GM15510 (cell line): Measurements from ENCODE around the gene TAF11L12.
"Not testable (repeated sequence)": the region's sequence is repeated elsewhere in the genome, so short reads cannot be mapped to it uniquely, and the experiment has no call there.

Source experiments
- POLR2A ChIP-seq: IDR thresholded peaks from 3 replicates; pipeline ENCODE4 v1.6.1; 2011; ENCODE audit warnings: borderline replicate concordance; ENCODE audit not compliant: insufficient read length; ENCODE audit errors: extremely low read depth

The TAF11L12 gene

DNA sequence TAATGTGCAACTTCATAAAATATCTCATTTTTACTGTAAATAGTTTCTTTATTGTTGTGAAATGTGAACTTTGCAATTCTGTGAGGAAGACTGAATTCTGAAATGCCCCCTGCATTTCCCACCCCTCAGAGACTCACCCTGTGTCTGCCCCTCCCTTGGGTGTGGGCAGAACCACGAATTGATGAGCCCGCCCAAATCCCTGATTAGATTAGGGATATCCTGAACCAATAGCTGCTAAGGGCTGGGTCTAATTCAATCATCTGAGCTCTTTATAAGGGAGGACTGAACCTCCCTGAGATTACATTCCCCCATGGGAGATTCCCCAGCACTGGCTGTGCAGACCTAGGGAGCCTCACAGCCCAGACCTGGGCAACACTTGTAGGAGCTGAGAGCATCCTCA, at the start of gene TAF11L12:
TSS of gene TAF11L12 (plus strand) at position 301 of the 400 bp plus-strand sequence.
- not testable (repeated sequence) for TF ChIP-seq POLR2A

DNA sequence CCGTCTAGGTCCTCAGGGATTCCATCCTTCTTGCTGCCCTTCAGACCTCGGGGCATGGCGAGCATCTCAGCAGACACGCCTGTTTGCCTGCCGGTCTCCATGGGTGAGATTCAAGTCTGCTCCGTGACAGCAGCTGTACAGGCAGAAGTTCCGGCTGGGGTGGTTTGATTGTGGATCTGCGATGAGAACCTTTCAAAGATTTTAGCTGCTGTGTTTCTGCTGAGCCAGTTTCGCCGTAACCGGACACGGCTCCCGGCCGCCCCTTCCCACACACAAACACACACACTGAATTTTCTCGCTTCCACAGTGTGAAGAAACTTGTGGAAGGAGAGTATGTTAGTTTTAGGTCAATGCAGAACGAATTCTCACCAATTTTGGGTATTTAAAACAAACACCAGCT, 24.5 kb upstream of the TAF11L12 start, which contains the start of gene TAF11L7:
TSS of gene TAF11L7 (minus strand) at position 101 of the 400 bp plus-strand sequence.
- TF ChIP-seq POLR2A: not testable (repeated sequence)

DNA sequence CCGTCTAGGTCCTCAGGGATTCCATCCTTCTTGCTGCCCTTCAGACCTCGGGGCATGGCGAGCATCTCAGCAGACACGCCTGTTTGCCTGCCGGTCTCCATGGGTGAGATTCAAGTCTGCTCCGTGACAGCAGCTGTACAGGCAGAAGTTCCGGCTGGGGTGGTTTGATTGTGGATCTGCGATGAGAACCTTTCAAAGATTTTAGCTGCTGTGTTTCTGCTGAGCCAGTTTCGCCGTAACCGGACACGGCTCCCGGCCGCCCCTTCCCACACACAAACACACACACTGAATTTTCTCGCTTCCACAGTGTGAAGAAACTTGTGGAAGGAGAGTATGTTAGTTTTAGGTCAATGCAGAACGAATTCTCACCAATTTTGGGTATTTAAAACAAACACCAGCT, 19.3 kb upstream of the TAF11L12 start, which contains the start of gene TAF11L8:
TSS of gene TAF11L8 (minus strand) at position 101 of the 400 bp plus-strand sequence.
- not testable (repeated sequence) for TF ChIP-seq POLR2A

- TF ChIP-seq POLR2A: not testable (repeated sequence)
Measured at GRCh38 chr5:17594255-17594654, 15.9 kb upstream of the TAF11L12 start, which contains the start of gene TAF11L9. TAF11L9 (minus strand) TSS chr5:17594394.

DNA sequence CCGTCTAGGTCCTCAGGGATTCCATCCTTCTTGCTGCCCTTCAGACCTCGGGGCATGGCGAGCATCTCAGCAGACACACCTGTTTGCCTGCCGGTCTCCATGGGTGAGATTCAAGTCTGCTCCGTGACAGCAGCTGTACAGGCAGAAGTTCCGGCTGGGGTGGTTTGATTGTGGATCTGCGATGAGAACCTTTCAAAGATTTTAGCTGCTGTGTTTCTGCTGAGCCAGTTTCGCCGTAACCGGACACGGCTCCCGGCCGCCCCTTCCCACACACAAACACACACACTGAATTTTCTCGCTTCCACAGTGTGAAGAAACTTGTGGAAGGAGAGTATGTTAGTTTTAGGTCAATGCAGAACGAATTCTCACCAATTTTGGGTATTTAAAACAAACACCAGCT, 12.5 kb upstream of the TAF11L12 start, which contains the start of gene TAF11L10:
TSS of gene TAF11L10 (minus strand) at position 101 of the 400 bp plus-strand sequence.
- not testable (repeated sequence) for TF ChIP-seq POLR2A

DNA sequence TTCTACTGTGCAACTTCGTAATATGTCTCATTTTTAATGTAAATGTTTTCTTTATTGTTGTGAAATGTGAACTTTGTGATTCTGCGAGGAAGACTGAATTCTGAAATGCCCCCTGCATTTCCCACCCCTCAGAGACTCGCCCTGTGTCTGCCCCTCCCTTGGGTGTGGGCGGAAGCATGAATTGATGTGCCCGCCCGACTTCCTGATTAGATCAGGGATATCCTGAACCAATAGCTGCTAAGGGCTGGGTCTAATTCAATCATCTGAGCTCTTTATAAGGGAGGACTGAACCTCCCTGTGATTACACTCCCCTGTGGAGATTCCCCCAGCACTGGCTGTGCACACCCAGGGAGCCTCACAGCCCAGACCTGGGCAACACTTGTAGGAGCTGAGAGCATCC, 6.3 kb upstream of the TAF11L12 start, which contains the start of gene TAF11L11:
TSS of gene TAF11L11 (plus strand) at position 304 of the 400 bp plus-strand sequence.
- not testable (repeated sequence) for TF ChIP-seq POLR2A

- TF ChIP-seq POLR2A: no peak
Measured at GRCh38 chr5:17604951-17605350, 5.2 kb upstream of the TAF11L12 start.

GRCh38 chr5:17614872-17615605, 4.8 kb downstream of the TAF11L12 start:
- TF ChIP-seq POLR2A: no peak

DNA sequence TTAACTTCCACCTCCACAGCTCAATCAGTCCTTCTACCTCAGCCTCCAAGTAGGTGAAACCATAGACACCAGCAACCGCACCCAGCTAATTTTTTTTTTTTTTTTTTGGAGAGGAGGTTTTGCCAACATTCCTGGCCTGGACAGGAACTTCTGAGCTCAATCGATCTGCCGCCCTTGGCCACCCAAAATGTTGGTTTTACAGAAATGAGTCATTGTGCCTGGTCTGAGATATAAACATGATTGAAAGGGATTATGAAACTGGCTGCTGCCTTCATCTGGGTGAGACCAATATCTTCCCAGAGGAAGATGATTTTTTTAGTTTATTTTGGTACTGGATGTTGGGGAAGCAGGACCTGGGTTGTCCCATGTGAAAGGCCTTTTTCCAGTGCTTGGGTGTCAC, 9.2 kb downstream of the TAF11L12 start:
- no peak for TF ChIP-seq POLR2A

DNA sequence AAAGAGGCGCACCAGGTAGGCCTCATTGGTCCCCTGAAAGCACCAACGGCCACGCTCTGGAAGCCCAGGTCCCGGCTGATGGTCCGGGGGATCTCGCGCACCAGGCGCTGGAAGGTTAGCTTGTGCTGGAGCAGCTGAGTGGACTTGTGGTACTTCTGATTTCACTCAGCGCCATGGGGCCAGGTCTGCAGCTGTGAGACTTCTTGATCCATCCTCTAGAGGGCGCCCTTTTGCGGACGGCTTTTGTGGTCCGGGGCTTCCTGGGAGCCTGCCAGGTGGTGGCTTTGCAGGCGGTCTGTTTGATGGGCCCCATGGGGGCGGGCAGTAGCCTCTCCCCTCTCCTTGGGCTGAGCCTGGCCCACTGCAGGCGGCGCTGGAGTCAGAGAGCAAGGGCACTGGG, 10.4 kb downstream of the TAF11L12 start:
- no peak for TF ChIP-seq POLR2A

GRCh38 chr5:17625686-17626085, 15.5 kb downstream of the TAF11L12 start:
- no peak for TF ChIP-seq POLR2A

GRCh38 chr5:17631788-17632187, 21.6 kb downstream of the TAF11L12 start, which contains the start of gene TAF11L13:
TAF11L13 (plus strand) TSS chr5:17632088.
- TF ChIP-seq POLR2A: not testable (repeated sequence)

DNA sequence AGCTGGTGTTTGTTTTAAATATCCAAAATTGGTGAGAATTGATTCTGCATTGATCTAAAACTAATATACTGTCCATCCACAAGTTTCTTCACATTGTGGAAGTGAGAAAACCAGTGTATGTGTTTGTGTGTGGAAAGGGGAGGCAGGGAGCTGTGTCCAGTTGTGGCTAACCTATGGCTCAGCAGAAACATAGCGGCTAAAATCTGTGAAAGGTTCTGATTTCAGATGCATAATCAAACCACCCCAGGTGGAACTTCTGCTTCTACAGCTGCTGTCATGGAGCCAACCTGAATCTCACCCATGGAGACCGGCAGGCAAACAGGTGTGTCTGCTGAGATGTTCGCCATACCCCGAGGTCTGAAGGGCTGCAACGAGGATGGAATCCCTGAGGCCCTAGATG, 24.0 kb downstream of the TAF11L12 start, which contains the start of gene TAF11L14:
TSS of gene TAF11L14 (plus strand) at position 301 of the 400 bp plus-strand sequence.
- no peak for TF ChIP-seq POLR2A

DNA sequence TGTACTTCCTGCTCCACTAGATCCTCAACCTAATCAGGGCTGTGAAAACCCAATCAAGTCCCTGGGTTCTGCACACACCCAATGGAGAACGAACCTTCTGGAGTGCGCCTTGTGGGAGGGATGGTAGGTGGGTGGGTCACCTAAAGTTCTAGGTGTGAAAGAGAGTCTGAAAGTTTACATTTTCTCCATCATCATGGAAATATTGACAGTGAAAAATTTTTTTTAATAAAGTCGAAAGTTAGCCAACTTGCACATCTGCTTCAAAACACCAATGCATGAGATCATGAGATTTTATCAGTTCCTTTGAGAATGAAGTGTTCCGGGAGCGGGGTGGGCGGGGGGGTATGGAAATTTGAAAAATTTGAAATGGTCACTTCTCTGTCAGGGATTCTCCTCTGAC, 45.7 kb downstream of the TAF11L12 start:
- no peak for TF ChIP-seq POLR2A
